K562 (cell line): ENCODE data around the gene AADAC. TPM values are rescaled to one million over a fixed set of nuclear protein-coding genes. Genes with fewer than 3 reads are reported as not detected.

Experiments
- HDAC8 ChIP-seq: fragments of 450-650 bp; IDR thresholded peaks from 2 replicates; pipeline ENCODE4 v1.6.1; 2016; ENCODE audit warnings: mild to moderate bottlenecking, missing genetic modification characterization, moderate library complexity, missing compliant biosample characterization
- RBM34 ChIP-seq: fragments of 200-400 bp; formaldehyde crosslinking; IDR thresholded peaks from 2 replicates; pipeline ENCODE4 v1.6.1; 2018; ENCODE audit warnings: low read length, borderline replicate concordance; ENCODE audit not compliant: insufficient read depth
- SMAD4 ChIP-seq: fragments of 250-450 bp; sonication (Bioruptor Pico); conservative IDR thresholded peaks from 2 replicates; pipeline ENCODE4 v1.8.0; 2021; ENCODE audit warnings: inconsistent platforms, mild to moderate bottlenecking, moderate library complexity
- ZFP1 ChIP-seq: fragments of 450-650 bp; formaldehyde crosslinking; IDR thresholded peaks from 2 replicates; pipeline ENCODE4 v1.4.0; 2020; ENCODE audit warnings: mild to moderate bottlenecking, mixed read lengths
- ZNF24 ChIP-seq: fragments of 450-650 bp; IDR thresholded peaks from 2 replicates; pipeline ENCODE4 v1.6.1; 2016
- polyA plus RNA-seq, 8 experiments: library from polyadenylated mRNA; depleted of rRNA in 4 of 8; stranded (reverse) in 5 of 8; unstranded in 3 of 8; fragments of >200 nt; fragmentation: Nextera tagmentation in 2 of 8; fragmentation: Illumina TruSeq in 1 of 8; extraction: Ambion mirVana in 2 of 8; extraction: Trizol in 1 of 8; gene quantifications; 2 replicates each; pipeline versions ENCODE4 v1.2.1 to v1.2.3, GENCODE V29; 2011 to 2014; ENCODE audit warnings: inconsistent platforms in 1 of 8, missing spikeins in 1 of 8
- total RNA-seq, 7 experiments: library from RNA; depleted of rRNA in 6 of 7; stranded (reverse); fragments of >200 nt in 6 of 7; fragmentation: Illumina TruSeq in 2 of 7; extraction: Trizol in 2 of 7; gene quantifications; 2 replicates each; pipeline versions ENCODE4 v1.2.1 to v1.2.3, GENCODE V29; 2011 to 2021; ENCODE audit warnings: low replicate concordance in 1 of 7
- TF ChIP-seq, protein P1 (sequence below): fragments of 200-800 bp; sonication (Bioruptor generic); IDR thresholded peaks from 2 replicates; pipeline ENCODE4 v1.6.1; 2016; ENCODE audit warnings: missing genetic modification characterization, missing compliant biosample characterization
- TF ChIP-seq, protein P2 (sequence below): sonication (generic); formaldehyde crosslinking; IDR thresholded peaks from 2 replicates; pipeline ENCODE4 v1.8.1; 2022; ENCODE audit warnings: missing genetic modification reagents
- TF ChIP-seq, protein P3 (sequence below): fragments of 250-450 bp; sonication (Bioruptor Pico); IDR thresholded peaks from 2 replicates; pipeline ENCODE4 v1.4.0; 2020
- TF ChIP-seq, protein P4 (sequence below): fragments of 450-650 bp; IDR thresholded peaks from 2 replicates; pipeline ENCODE4 v1.6.1; 2014; ENCODE audit warnings: low read depth, mild to moderate bottlenecking, moderate library complexity, borderline replicate concordance
- TF ChIP-seq, protein P5 (sequence below): fragments of 200-800 bp; sonication (Bioruptor generic); IDR thresholded peaks from 2 replicates; pipeline ENCODE4 v1.6.1; 2017; ENCODE audit warnings: missing genetic modification characterization, missing compliant biosample characterization

Gene AADAC
- total and polyA plus RNA-seq, 9 of the 15 experiments (the other 6 are each of a cell fraction or from before 2014, with no cell fraction given) = 0.47 TPM; not detected in 8

DNA sequence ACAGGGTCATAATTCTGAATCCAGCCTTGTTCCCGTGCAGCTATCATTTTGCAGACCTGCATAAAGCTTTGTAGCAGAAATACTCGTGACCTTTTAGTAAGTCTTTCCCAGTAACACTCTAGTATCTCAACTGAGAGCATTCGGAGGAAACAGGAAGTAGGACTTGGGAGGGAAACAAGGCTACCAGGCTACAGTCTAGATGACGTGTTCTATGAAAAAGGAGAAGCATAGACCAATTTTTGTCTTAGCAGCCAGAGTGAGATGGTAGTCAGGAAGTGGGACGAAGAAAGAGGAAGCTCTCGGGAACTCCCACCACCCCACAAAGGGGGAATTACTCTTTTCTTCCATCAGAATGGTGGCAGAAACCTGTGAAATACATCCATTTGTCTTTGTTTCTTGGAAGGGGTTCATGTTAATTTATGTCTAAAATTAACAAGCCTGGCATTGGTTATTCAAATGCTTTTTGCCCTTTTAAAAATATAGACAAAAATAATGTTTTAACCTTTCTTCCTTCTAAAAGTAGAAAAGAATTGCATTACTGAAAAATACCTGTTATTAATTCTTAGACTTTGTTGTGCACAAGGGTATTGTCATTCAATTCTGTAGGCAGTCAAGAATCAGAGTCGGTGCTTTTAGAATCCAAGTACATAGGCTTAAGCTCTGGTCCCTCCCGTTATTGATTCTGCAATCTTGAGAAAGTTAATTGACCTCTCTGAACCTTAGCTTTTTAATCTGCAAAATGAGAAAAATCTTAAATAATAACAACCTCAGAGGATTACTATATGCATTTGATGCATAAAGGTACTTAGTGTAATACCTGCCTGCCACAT lies 57.9 kb downstream of the AADAC start (continued):
- TF ChIP-seq, protein P1, sequence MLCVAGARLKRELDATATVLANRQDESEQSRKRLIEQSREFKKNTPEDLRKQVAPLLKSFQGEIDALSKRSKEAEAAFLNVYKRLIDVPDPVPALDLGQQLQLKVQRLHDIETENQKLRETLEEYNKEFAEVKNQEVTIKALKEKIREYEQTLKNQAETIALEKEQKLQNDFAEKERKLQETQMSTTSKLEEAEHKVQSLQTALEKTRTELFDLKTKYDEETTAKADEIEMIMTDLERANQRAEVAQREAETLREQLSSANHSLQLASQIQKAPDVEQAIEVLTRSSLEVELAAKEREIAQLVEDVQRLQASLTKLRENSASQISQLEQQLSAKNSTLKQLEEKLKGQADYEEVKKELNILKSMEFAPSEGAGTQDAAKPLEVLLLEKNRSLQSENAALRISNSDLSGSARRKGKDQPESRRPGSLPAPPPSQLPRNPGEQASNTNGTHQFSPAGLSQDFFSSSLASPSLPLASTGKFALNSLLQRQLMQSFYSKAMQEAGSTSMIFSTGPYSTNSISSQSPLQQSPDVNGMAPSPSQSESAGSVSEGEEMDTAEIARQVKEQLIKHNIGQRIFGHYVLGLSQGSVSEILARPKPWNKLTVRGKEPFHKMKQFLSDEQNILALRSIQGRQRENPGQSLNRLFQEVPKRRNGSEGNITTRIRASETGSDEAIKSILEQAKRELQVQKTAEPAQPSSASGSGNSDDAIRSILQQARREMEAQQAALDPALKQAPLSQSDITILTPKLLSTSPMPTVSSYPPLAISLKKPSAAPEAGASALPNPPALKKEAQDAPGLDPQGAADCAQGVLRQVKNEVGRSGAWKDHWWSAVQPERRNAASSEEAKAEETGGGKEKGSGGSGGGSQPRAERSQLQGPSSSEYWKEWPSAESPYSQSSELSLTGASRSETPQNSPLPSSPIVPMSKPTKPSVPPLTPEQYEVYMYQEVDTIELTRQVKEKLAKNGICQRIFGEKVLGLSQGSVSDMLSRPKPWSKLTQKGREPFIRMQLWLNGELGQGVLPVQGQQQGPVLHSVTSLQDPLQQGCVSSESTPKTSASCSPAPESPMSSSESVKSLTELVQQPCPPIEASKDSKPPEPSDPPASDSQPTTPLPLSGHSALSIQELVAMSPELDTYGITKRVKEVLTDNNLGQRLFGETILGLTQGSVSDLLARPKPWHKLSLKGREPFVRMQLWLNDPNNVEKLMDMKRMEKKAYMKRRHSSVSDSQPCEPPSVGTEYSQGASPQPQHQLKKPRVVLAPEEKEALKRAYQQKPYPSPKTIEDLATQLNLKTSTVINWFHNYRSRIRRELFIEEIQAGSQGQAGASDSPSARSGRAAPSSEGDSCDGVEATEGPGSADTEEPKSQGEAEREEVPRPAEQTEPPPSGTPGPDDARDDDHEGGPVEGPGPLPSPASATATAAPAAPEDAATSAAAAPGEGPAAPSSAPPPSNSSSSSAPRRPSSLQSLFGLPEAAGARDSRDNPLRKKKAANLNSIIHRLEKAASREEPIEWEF (CRISPR knock-in tag) = no peak
- TF ChIP-seq ZNF24 (no peak), SMAD4 (CRISPR knock-in tag) (0 out of 2 replicates have a peak, but pooled peaks have one; percentile 48), HDAC8 (tag) (no peak), RBM34 (no peak), ZFP1 (no peak)
- TF ChIP-seq, protein P2, sequence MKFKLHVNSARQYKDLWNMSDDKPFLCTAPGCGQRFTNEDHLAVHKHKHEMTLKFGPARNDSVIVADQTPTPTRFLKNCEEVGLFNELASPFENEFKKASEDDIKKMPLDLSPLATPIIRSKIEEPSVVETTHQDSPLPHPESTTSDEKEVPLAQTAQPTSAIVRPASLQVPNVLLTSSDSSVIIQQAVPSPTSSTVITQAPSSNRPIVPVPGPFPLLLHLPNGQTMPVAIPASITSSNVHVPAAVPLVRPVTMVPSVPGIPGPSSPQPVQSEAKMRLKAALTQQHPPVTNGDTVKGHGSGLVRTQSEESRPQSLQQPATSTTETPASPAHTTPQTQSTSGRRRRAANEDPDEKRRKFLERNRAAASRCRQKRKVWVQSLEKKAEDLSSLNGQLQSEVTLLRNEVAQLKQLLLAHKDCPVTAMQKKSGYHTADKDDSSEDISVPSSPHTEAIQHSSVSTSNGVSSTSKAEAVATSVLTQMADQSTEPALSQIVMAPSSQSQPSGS = no peak
- TF ChIP-seq, protein P3, sequence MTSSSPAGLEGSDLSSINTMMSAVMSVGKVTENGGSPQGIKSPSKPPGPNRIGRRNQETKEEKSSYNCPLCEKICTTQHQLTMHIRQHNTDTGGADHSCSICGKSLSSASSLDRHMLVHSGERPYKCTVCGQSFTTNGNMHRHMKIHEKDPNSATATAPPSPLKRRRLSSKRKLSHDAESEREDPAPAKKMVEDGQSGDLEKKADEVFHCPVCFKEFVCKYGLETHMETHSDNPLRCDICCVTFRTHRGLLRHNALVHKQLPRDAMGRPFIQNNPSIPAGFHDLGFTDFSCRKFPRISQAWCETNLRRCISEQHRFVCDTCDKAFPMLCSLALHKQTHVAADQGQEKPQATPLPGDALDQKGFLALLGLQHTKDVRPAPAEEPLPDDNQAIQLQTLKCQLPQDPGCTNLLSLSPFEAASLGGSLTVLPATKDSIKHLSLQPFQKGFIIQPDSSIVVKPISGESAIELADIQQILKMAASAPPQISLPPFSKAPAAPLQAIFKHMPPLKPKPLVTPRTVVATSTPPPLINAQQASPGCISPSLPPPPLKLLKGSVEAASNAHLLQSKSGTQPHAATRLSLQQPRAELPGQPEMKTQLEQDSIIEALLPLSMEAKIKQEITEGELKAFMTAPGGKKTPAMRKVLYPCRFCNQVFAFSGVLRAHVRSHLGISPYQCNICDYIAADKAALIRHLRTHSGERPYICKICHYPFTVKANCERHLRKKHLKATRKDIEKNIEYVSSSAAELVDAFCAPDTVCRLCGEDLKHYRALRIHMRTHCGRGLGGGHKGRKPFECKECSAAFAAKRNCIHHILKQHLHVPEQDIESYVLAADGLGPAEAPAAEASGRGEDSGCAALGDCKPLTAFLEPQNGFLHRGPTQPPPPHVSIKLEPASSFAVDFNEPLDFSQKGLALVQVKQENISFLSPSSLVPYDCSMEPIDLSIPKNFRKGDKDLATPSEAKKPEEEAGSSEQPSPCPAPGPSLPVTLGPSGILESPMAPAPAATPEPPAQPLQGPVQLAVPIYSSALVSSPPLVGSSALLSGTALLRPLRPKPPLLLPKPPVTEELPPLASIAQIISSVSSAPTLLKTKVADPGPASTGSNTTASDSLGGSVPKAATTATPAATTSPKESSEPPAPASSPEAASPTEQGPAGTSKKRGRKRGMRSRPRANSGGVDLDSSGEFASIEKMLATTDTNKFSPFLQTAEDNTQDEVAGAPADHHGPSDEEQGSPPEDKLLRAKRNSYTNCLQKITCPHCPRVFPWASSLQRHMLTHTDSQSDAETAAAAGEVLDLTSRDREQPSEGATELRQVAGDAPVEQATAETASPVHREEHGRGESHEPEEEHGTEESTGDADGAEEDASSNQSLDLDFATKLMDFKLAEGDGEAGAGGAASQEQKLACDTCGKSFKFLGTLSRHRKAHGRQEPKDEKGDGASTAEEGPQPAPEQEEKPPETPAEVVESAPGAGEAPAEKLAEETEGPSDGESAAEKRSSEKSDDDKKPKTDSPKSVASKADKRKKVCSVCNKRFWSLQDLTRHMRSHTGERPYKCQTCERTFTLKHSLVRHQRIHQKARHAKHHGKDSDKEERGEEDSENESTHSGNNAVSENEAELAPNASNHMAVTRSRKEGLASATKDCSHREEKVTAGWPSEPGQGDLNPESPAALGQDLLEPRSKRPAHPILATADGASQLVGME (CRISPR knock-in tag) = no peak
- TF ChIP-seq, protein P4, sequence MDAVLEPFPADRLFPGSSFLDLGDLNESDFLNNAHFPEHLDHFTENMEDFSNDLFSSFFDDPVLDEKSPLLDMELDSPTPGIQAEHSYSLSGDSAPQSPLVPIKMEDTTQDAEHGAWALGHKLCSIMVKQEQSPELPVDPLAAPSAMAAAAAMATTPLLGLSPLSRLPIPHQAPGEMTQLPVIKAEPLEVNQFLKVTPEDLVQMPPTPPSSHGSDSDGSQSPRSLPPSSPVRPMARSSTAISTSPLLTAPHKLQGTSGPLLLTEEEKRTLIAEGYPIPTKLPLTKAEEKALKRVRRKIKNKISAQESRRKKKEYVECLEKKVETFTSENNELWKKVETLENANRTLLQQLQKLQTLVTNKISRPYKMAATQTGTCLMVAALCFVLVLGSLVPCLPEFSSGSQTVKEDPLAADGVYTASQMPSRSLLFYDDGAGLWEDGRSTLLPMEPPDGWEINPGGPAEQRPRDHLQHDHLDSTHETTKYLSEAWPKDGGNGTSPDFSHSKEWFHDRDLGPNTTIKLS = no peak
- TF ChIP-seq, protein P5, sequence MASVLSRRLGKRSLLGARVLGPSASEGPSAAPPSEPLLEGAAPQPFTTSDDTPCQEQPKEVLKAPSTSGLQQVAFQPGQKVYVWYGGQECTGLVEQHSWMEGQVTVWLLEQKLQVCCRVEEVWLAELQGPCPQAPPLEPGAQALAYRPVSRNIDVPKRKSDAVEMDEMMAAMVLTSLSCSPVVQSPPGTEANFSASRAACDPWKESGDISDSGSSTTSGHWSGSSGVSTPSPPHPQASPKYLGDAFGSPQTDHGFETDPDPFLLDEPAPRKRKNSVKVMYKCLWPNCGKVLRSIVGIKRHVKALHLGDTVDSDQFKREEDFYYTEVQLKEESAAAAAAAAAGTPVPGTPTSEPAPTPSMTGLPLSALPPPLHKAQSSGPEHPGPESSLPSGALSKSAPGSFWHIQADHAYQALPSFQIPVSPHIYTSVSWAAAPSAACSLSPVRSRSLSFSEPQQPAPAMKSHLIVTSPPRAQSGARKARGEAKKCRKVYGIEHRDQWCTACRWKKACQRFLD (CRISPR knock-in tag) = no peak
